Stomach (tissue), 4 donors: ENCODE measurements around the gene TMEM132C.

ENCODE experiments used
- EP300 ChIP-seq: sonication (generic); formaldehyde crosslinking; IDR thresholded peaks from one replicate; pipeline ENCODE4 v1.6.1; 2017; ENCODE audit warnings: antibody characterized with exemption
- POLR2A ChIP-seq, 4 donors: fragments of 450-650 bp; IDR thresholded peaks; one replicate each; pipeline ENCODE4 v1.6.1; 2016; ENCODE audit warnings: antibody characterized with exemption in 4 of 4, control low read depth in 2 of 4, mild to moderate bottlenecking in 1 of 4, moderate library complexity in 1 of 4
- POLR2AphosphoS5 ChIP-seq, 3 donors: sonication (generic); formaldehyde crosslinking; IDR thresholded peaks; one replicate each; pipeline ENCODE4 v1.6.1; 2016; ENCODE audit warnings: antibody characterized with exemption in 3 of 3
- TF ChIP-seq, protein P1 (sequence below), 7 experiments: fragments of 450-650 bp in 4 of 7; fragments of 200-600 bp in 3 of 7; sonication (generic) in 3 of 7; IDR thresholded peaks; one replicate each; pipeline ENCODE4 v1.5.1; 2016 to 2019; ENCODE audit warnings: antibody characterized with exemption in 7 of 7, control low read depth in 2 of 7, mild to moderate bottlenecking in 1 of 7

DNA sequence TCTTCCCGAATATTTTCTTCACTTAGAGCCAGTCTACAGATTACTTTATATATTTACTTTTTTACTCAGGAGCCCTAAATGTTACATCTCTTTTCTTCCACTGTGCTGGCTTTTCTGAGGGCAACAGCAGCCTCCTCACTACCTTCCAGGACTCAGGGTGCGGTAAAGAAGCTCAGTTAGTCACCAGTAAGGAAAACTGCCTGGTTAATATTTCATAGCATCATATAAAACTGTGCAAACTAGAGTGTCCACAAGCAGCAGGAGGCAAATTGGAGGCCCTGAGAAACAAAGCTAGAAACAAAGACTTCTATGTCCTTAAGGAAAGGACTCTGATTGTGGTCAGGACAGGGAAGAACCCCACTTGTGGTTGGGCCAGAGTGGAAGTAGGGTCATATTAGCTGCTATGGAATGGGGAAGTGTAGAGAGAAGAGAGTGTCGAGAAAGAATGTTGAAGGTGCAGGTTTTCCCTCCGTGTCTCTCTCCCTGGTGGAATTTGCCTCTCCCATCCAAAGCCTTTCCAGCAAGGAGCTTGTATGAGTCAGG lies 336.7 kb downstream of the TMEM132C start:
- TF ChIP-seq, protein P1, sequence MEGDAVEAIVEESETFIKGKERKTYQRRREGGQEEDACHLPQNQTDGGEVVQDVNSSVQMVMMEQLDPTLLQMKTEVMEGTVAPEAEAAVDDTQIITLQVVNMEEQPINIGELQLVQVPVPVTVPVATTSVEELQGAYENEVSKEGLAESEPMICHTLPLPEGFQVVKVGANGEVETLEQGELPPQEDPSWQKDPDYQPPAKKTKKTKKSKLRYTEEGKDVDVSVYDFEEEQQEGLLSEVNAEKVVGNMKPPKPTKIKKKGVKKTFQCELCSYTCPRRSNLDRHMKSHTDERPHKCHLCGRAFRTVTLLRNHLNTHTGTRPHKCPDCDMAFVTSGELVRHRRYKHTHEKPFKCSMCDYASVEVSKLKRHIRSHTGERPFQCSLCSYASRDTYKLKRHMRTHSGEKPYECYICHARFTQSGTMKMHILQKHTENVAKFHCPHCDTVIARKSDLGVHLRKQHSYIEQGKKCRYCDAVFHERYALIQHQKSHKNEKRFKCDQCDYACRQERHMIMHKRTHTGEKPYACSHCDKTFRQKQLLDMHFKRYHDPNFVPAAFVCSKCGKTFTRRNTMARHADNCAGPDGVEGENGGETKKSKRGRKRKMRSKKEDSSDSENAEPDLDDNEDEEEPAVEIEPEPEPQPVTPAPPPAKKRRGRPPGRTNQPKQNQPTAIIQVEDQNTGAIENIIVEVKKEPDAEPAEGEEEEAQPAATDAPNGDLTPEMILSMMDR (IDR thresholded peaks at IDR 0.05), result no peak
- TF ChIP-seq POLR2AphosphoS5 (IDR thresholded peaks at IDR 0.05), result no peak
- TF ChIP-seq POLR2A (IDR thresholded peaks at IDR 0.05), result no peak
- TF ChIP-seq EP300, result no peak
